Measurements from ENCODE around the gene SCARB1. TPM values are rescaled to one million over a fixed set of nuclear protein-coding genes. Genes with fewer than 3 reads are reported as not detected.

Gene SCARB1
- total and polyA plus RNA-seq, 2 of the 13 experiments (the other 11 are each of a cell fraction or from before 2014, with no cell fraction given) = 63.4 to 160 TPM

- TF ChIP-seq ZNF331 (CRISPR knock-in tag; IDR thresholded peaks at IDR 0.05) = peak; percentile 31; the same call in 1 of the 2 replicates
- no peak; the same call in none of the 2 replicates for TF ChIP-seq ZMYM4 (CRISPR knock-in tag; IDR thresholded peaks at IDR 0.05)
- TF ChIP-seq ZFAT (CRISPR knock-in tag; conservative IDR thresholded peaks at IDR 0.05) = peak; percentile 70; the same call in 1 of the 2 replicates
- 0 out of 2 replicates have a peak, but pooled peaks have one; percentile 66 for TF ChIP-seq ZSCAN9 (CRISPR knock-in tag; IDR thresholded peaks at IDR 0.05; ENCODE audit: borderline replicate concordance)
- TF ChIP-seq EED (CRISPR knock-in tag; IDR thresholded peaks at IDR 0.05) = 0 out of 2 replicates have a peak, but pooled peaks have one; percentile 53
- TF ChIP-seq CHD2 (IDR thresholded peaks at IDR 0.05; ENCODE audit: low read depth, low read length) = no peak
- no peak for TF ChIP-seq GATAD2A (CRISPR knock-in tag; IDR thresholded peaks at IDR 0.05)
- no peak for TF ChIP-seq ZNF280D (CRISPR knock-in tag; IDR thresholded peaks at IDR 0.05)
- 0 out of 2 replicates have a peak, but pooled peaks have one; percentile 45 for TF ChIP-seq NFAT5 (CRISPR knock-in tag; IDR thresholded peaks at IDR 0.05)
- no peak for TF ChIP-seq TCF7L2 (IDR thresholded peaks at IDR 0.05; ENCODE audit: low read depth, low read length)
- TF ChIP-seq TIGD3 (CRISPR knock-in tag; IDR thresholded peaks at IDR 0.05; ENCODE audit: borderline replicate concordance) = no peak
- peak; percentile 95 for TF ChIP-seq RBFOX2 (IDR thresholded peaks at IDR 0.05; ENCODE audit: low read depth, low read length)
- TF ChIP-seq NR2C2 (CRISPR knock-in tag; IDR thresholded peaks at IDR 0.05; ENCODE audit: borderline replicate concordance) = peak; percentile 24; the same call in 1 of the 2 replicates
- peak; percentile 62; the same call in 1 of the 2 replicates for TF ChIP-seq PBX3 (CRISPR knock-in tag; IDR thresholded peaks at IDR 0.05; ENCODE audit: borderline replicate concordance)
- TF ChIP-seq ZNF674 (CRISPR knock-in tag; IDR thresholded peaks at IDR 0.05; ENCODE audit: low read depth) = no peak
- no peak for TF ChIP-seq ZMYM3 (CRISPR knock-in tag; IDR thresholded peaks at IDR 0.05)
- TF ChIP-seq NR2F6 (IDR thresholded peaks at IDR 0.05) = no peak
- TF ChIP-seq NR2F6 (CRISPR knock-in tag; IDR thresholded peaks at IDR 0.05) = no peak
- TF ChIP-seq ZNF776 (CRISPR knock-in tag; IDR thresholded peaks at IDR 0.05) = peak; percentile 85
Measured at GRCh38 chr12:124863416-124864325, at the start of gene SCARB1 (continued).
